Activated T-cell treated with anti-CD3 and anti-CD28 coated beads, Interleukin-2, amount 50 U/mL, for 24 hours (primary cell): Measurements from ENCODE around the gene ARSH.
"Not testable (repeated sequence)": the region's sequence is repeated elsewhere in the genome, so short reads cannot be mapped to it uniquely, and the experiment has no call there.

Source experiments
- DNase-seq: peaks from one replicate; pipeline ENCODE4 v3.0.0-alpha.2; 2020
- H3K27ac Mint-ChIP-seq: 2 replicates; pipeline ENCODE4 v1.8.0; 2020; ENCODE audit warnings: mild to moderate bottlenecking, mixed read lengths
- H3K27me3 Mint-ChIP-seq: 2 replicates; pipeline ENCODE4 v1.8.0; 2020; ENCODE audit warnings: mixed read lengths
- H3K36me3 Mint-ChIP-seq: 2 replicates; pipeline ENCODE4 v1.8.0; 2020; ENCODE audit warnings: low read depth, mixed read lengths
- H3K4me1 Mint-ChIP-seq: 2 replicates; pipeline ENCODE4 v1.8.0; 2020; ENCODE audit warnings: low read depth, mixed read lengths
- H3K4me3 Mint-ChIP-seq: 2 replicates; pipeline ENCODE4 v1.8.0; 2020; ENCODE audit warnings: mild to moderate bottlenecking, moderate library complexity, mixed read lengths
- H3K9me3 Mint-ChIP-seq: 2 replicates; pipeline ENCODE4 v1.8.0; 2020; ENCODE audit warnings: mixed read lengths

The ARSH gene

GRCh38 chrX:2984342-2984741, 22.0 kb upstream of the ARSH start:
- H3K4me1 Mint-ChIP-seq = no peaks in the 10 kb centered on the region
- H3K27me3 Mint-ChIP-seq = peaks cover 20% of the 10 kb centered on the region
- no peak for DNase-seq
- no peak overlapping the region for H3K4me3 Mint-ChIP-seq
- H3K9me3 Mint-ChIP-seq = peaks cover 9% of the 10 kb centered on the region
- no peak overlapping the region for H3K27ac Mint-ChIP-seq
- no peaks in the 10 kb centered on the region for H3K36me3 Mint-ChIP-seq

GRCh38 chrX:2989565-2989964, 16.8 kb upstream of the ARSH start:
- no peak overlapping the region for H3K4me3 Mint-ChIP-seq
- H3K27ac Mint-ChIP-seq = no peak overlapping the region
- H3K27me3 Mint-ChIP-seq = peaks cover 22% of the 10 kb centered on the region
- no peak for DNase-seq
- no peaks in the 10 kb centered on the region for H3K4me1 Mint-ChIP-seq
- no peaks in the 10 kb centered on the region for H3K9me3 Mint-ChIP-seq
- H3K36me3 Mint-ChIP-seq = no peaks in the 10 kb centered on the region

GRCh38 chrX:3010532-3010931, 4.2 kb downstream of the ARSH start:
- DNase-seq = no peak
- H3K4me3 Mint-ChIP-seq = no peak overlapping the region
- H3K4me1 Mint-ChIP-seq = no peaks in the 10 kb centered on the region
- no peak overlapping the region for H3K27ac Mint-ChIP-seq
- H3K27me3 Mint-ChIP-seq = peaks cover 12% of the 10 kb centered on the region
- no peaks in the 10 kb centered on the region for H3K36me3 Mint-ChIP-seq
- peaks cover 17% of the 10 kb centered on the region for H3K9me3 Mint-ChIP-seq

- peaks cover 7% of the 10 kb centered on the region for H3K9me3 Mint-ChIP-seq
- no peaks in the 10 kb centered on the region for H3K4me1 Mint-ChIP-seq
- no peak overlapping the region for H3K4me3 Mint-ChIP-seq
- peaks cover 17% of the 10 kb centered on the region for H3K27me3 Mint-ChIP-seq
- no peak overlapping the region for H3K27ac Mint-ChIP-seq
- no peak for DNase-seq
- no peaks in the 10 kb centered on the region for H3K36me3 Mint-ChIP-seq
Measured at GRCh38 chrX:3017492-3017891, 11.1 kb downstream of the ARSH start.

GRCh38 chrX:3024176-3024575, 17.8 kb downstream of the ARSH start:
- Mint-ChIP-seq H3K9me3 (no peaks in the 10 kb centered on the region), H3K27me3 (peaks cover 10% of the 10 kb centered on the region), H3K27ac (no peak overlapping the region), H3K36me3 (no peaks in the 10 kb centered on the region), H3K4me1 (no peaks in the 10 kb centered on the region), H3K4me3 (no peak overlapping the region)
- no peak for DNase-seq

DNA sequence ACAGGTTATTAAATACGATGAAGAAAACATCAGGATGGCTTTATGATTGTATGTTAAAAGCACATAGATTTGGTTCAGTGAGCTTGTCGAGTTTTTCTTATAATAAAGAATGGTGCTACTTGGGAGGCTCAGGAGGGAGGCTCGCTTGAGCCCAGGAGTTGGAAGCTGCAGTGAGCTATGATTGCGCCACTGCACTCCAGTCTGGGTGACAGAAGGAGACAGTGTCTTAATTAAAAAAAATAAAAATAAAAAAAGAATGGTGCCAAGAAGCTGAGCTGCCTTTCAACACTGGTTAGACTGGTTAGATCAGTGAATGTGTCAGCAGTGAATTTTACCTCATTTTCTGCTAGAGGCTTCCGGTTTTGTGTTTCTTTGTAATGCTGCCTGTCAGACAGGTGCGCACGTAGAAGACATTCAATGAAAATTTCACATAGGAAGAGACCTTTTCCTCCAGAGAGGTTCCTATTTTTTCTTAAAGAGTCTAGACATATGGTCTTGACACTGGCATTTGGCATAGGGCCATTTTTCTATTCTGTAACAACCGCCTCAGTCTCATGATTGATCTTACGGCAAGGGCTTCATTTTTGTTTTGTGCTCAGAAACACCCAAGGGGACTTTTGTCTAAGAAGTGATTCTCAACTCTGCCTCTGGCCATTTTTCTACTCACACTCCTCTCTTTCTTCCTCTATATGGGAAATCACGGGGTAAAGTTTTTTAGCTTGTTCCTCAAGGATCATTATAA, 19.9 kb downstream of the ARSH start:
- H3K4me1 Mint-ChIP-seq = no peaks in the 10 kb centered on the region
- H3K27ac Mint-ChIP-seq = no peak overlapping the region
- peaks cover 21% of the 10 kb centered on the region for H3K27me3 Mint-ChIP-seq
- H3K36me3 Mint-ChIP-seq = no peaks in the 10 kb centered on the region
- no peak for DNase-seq
- H3K4me3 Mint-ChIP-seq = no peak overlapping the region
- H3K9me3 Mint-ChIP-seq = no peaks in the 10 kb centered on the region

DNA sequence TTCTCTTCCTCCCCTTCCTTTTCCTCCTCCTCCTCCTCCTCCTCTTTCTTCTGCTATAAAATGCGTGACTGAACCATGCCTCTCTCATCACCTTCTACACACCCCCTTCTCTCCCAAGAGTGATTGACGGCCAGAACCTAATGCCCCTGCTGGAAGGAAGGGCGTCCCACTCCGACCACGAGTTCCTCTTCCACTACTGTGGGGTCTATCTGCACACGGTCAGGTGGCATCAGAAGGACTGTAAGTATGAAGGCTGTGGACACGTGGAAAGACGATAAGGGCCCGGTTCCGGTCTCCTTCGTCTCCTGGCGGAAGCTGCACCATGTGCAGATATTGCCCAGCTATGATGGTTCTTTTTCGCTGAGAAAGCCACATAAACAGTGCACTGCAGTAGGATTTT, 22.8 kb downstream of the ARSH start:
- H3K9me3 Mint-ChIP-seq = no peaks in the 10 kb centered on the region
- no peak for DNase-seq
- no peaks in the 10 kb centered on the region for H3K36me3 Mint-ChIP-seq
- peaks cover 28% of the 10 kb centered on the region for H3K27me3 Mint-ChIP-seq
- H3K4me3 Mint-ChIP-seq = no peak overlapping the region
- no peak overlapping the region for H3K27ac Mint-ChIP-seq
- no peaks in the 10 kb centered on the region for H3K4me1 Mint-ChIP-seq

GRCh38 chrX:3037218-3037617, 30.9 kb downstream of the ARSH start:
- Mint-ChIP-seq H3K9me3 (no peaks in the 10 kb centered on the region), H3K27me3 (peaks cover 12% of the 10 kb centered on the region), H3K4me1 (no peaks in the 10 kb centered on the region), H3K27ac (no peak overlapping the region), H3K36me3 (no peaks in the 10 kb centered on the region), H3K4me3 (no peak overlapping the region)
- no peak for DNase-seq

- Mint-ChIP-seq H3K9me3 (no peaks in the 10 kb centered on the region), H3K36me3 (no peaks in the 10 kb centered on the region), H3K27me3 (peaks cover 9% of the 10 kb centered on the region), H3K4me3 (no peak overlapping the region), H3K27ac (no peak overlapping the region), H3K4me1 (peaks cover 3% of the 10 kb centered on the region)
- DNase-seq = no peak
Measured at GRCh38 chrX:3044196-3044595, 37.9 kb downstream of the ARSH start.

- DNase-seq = no peak
- Mint-ChIP-seq H3K9me3 (no peaks in the 10 kb centered on the region), H3K4me3 (no peak overlapping the region), H3K36me3 (no peaks in the 10 kb centered on the region), H3K4me1 (peaks cover 3% of the 10 kb centered on the region), H3K27me3 (peaks cover 9% of the 10 kb centered on the region), H3K27ac (no peak overlapping the region)
Measured at GRCh38 chrX:3044671-3045070, 38.3 kb downstream of the ARSH start.

DNA sequence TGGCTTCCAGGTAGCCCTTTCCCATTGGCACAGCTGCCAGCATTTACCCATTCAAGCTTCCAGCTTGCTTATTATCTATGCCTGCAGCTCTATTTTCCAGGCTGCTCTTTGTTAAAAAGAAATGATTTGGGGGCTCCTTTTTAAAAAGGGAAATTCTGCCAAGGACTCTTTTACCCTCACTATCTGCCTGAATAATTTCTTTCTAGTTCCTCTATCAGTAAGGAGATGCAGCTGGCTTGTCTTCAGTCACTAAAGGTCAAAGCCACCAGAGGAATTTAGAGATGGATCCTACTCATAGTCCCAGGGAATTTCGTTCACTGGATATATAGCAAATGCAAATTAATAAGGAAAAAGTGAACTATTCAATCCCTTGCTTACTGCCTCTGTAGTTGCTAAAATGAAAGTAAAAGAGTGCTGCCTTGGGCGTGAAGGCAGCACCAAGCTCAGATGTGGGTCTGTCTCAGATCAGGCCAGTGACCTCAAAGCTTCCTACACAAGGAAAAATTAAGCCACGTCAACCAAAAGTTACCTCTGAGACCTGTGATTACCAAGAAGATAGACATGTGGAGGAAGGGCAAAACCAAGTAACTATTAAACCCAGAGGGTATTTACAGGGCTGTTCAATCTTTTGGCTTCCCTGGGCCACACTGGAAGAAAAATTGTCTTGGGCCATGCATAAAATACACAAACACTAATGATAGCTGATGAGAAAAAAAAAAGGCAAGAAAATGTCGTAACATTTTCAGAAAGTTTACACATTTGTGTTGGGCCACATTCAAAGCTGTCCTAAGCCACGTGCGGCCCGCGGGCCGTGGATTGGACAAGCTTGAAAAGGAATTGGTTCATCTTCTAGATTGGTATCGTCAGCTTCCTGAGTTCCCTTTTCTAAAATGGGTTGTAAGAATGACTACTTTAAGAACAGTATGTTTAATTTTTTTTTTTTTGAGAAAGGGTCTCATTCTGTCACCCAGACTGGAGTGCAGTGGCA, 40.2 kb downstream of the ARSH start:
- no peak overlapping the region for H3K4me3 Mint-ChIP-seq
- no peaks in the 10 kb centered on the region for H3K9me3 Mint-ChIP-seq
- DNase-seq = no peak
- H3K4me1 Mint-ChIP-seq = peaks cover 3% of the 10 kb centered on the region
- no peaks in the 10 kb centered on the region for H3K36me3 Mint-ChIP-seq
- H3K27me3 Mint-ChIP-seq = peaks cover 3% of the 10 kb centered on the region
- no peak overlapping the region for H3K27ac Mint-ChIP-seq

GRCh38 chrX:3050523-3051175, 44.3 kb downstream of the ARSH start:
- H3K4me3 Mint-ChIP-seq, DNase-seq, H3K9me3 Mint-ChIP-seq, H3K4me1 Mint-ChIP-seq, H3K36me3 Mint-ChIP-seq, H3K27ac Mint-ChIP-seq, H3K27me3 Mint-ChIP-seq: not testable (repeated sequence)

DNA sequence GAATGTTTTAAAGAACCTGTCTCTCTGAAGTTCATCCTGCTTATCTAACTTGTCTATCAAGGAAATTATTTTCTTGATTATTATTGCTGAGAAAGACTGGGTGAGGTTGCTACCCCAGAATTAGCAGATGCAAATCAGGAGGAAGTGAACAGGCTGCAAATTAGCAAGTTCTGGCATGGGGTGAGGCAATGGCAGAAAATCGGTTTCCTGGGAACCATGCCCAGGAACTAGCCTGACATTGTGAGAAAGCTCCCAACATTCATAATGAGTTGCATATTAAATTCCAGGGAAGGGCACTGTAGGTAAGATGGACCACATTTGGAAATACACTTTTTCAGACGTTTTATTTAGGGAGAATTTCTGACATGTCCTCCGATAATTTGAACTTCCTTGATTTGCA, 46.5 kb downstream of the ARSH start:
- Mint-ChIP-seq H3K36me3 (no peaks in the 10 kb centered on the region), H3K4me1 (no peaks in the 10 kb centered on the region), H3K9me3 (no peaks in the 10 kb centered on the region), H3K27me3 (peaks cover 13% of the 10 kb centered on the region), H3K4me3 (no peak overlapping the region), H3K27ac (no peak overlapping the region)
- DNase-seq = no peak

GRCh38 chrX:3066555-3066954, 60.2 kb downstream of the ARSH start:
- Mint-ChIP-seq H3K27me3 (no peaks in the 10 kb centered on the region), H3K9me3 (no peaks in the 10 kb centered on the region), H3K27ac (no peak overlapping the region), H3K4me1 (no peaks in the 10 kb centered on the region), H3K4me3 (no peak overlapping the region), H3K36me3 (no peaks in the 10 kb centered on the region)
- DNase-seq = no peak

DNA sequence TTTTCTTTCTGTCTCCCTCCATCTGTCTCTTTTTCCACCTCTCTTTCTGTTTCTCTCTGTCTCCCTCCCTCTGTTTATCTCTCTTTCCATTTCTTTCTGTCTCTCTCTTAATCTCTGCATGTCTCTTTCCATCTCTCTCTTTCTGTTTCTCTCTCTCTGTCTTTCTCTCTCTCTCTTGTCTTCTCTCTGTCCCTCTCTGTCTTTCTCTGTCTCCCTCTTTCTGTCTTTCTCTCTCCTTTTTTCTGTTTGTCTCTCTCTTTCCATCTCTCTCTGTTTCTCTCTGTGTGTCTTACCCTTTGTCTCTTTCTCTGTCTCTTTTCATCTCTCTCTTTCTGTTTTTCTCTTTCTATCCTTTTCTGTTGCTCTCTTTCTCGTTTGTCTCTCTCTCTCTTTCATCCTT, 69.6 kb downstream of the ARSH start:
- Mint-ChIP-seq H3K36me3 (no peaks in the 10 kb centered on the region), H3K4me1 (no peaks in the 10 kb centered on the region), H3K4me3 (no peak overlapping the region), H3K27me3 (peaks cover 9% of the 10 kb centered on the region), H3K27ac (no peak overlapping the region), H3K9me3 (no peaks in the 10 kb centered on the region)
- DNase-seq = no peak
